Mucosa of descending colon (tissue), 3 donors: ENCODE results near the gene SEMA4B. TPM values are rescaled to one million over a fixed set of nuclear protein-coding genes. Genes with fewer than 3 reads are reported as not detected.

Experiments used
- ATAC-seq: fragments of 200-7000 bp; cut with Tn5 transposase; one replicate; pipeline ENCODE4 v1.9.1; 2020; ENCODE audit warnings: mild to moderate bottlenecking, moderate library complexity
- DNase-seq, 3 donors: peaks; one replicate each; pipeline ENCODE4 v3.0.0-alpha.2; 2020
- H3K36me3 ChIP-seq: fragments of 200-600 bp; one replicate; pipeline ENCODE4 v1.8.0; 2021; ENCODE audit warnings: low read depth, mild to moderate bottlenecking
- H3K4me1 ChIP-seq: fragments of 200-600 bp; one replicate; pipeline ENCODE4 v1.8.0; 2021; ENCODE audit warnings: low read depth, mild to moderate bottlenecking
- H3K4me3 ChIP-seq: fragments of 200-600 bp; one replicate; pipeline ENCODE4 v1.8.0; 2021; ENCODE audit warnings: mild to moderate bottlenecking
- H3K9me3 ChIP-seq: fragments of 200-600 bp; one replicate; pipeline ENCODE4 v1.8.0; 2021; ENCODE audit warnings: mild to moderate bottlenecking
- intact Hi-C, 2 donors: fragments of 100-400 bp; cut with DNase I in 1 of 2; cut with micrococcal nuclease in 1 of 2; formaldehyde crosslinking; loops; one replicate each; pipeline versions ENCODE4 v1.11.0 to v1.11.1; 2022; cut with DNase I, micrococcal nuclease
- total RNA-seq, 3 donors: library from RNA; stranded (reverse); fragmentation: NEBNext Ultra II Directional in 2 of 3; extraction: Animal tissue kit (Norgen Biotek cat#: 25700) in 2 of 3; gene quantifications; one replicate each; pipeline versions ENCODE4 v1.2.1 to v1.2.4, GENCODE V29; 2021 to 2023
- TF ChIP-seq, protein P1 (sequence below): fragments of 200-600 bp; IDR thresholded peaks from one replicate; pipeline ENCODE4 v1.8.0; 2022; ENCODE audit warnings: antibody characterized with exemption, mild to moderate bottlenecking
- donor health status: DM: no; HTN: no; CAD: no; lungs with moderate emphysema.
- donor health status: DM: no; HTN: no; CAD: no.
- donor health status: DM: no; HTN: yes; CAD: no.

SEMA4B gene
- total RNA-seq, 3 donors from 2014 or later, result 118 to 146 (median 131) TPM

GRCh38 chr15:90210593-90210992 lies 9.5 kb downstream of the SEMA4B start:
- peak in 1 of 3 donors; percentile 56 for DNase-seq

GRCh38 chr15:90211009-90211408 lies 9.9 kb downstream of the SEMA4B start:
- TF ChIP-seq, protein P1, sequence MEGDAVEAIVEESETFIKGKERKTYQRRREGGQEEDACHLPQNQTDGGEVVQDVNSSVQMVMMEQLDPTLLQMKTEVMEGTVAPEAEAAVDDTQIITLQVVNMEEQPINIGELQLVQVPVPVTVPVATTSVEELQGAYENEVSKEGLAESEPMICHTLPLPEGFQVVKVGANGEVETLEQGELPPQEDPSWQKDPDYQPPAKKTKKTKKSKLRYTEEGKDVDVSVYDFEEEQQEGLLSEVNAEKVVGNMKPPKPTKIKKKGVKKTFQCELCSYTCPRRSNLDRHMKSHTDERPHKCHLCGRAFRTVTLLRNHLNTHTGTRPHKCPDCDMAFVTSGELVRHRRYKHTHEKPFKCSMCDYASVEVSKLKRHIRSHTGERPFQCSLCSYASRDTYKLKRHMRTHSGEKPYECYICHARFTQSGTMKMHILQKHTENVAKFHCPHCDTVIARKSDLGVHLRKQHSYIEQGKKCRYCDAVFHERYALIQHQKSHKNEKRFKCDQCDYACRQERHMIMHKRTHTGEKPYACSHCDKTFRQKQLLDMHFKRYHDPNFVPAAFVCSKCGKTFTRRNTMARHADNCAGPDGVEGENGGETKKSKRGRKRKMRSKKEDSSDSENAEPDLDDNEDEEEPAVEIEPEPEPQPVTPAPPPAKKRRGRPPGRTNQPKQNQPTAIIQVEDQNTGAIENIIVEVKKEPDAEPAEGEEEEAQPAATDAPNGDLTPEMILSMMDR, result no peak
- Histone ChIP-seq H3K4me1 (peaks cover 39% of the 10 kb centered on the region), H3K4me3 (no peak overlapping the region), H3K36me3 (no peaks in the 10 kb centered on the region), H3K9me3 (no peaks in the 10 kb centered on the region)
- DNase-seq (peak in 1 of 3 donors; percentile 60), ATAC-seq (no peak)
- intact Hi-C loops, result no loop called here

More at GRCh38 chr15:90210593-90210992, 9.5 kb downstream of the SEMA4B start:
- Histone ChIP-seq H3K4me1 (peaks cover 39% of the 10 kb centered on the region), H3K36me3 (no peaks in the 10 kb centered on the region), H3K4me3 (no peak overlapping the region), H3K9me3 (no peaks in the 10 kb centered on the region)
- TF ChIP-seq, protein P1, result no peak
- ATAC-seq, result no peak
- intact Hi-C loops, result no loop called here

GRCh38 chr15:90211440-90212143 lies 10.5 kb downstream of the SEMA4B start:
- Histone ChIP-seq H3K4me1 (peaks cover 39% of the 10 kb centered on the region), H3K9me3 (no peaks in the 10 kb centered on the region), H3K36me3 (no peaks in the 10 kb centered on the region), H3K4me3 (no peak overlapping the region)
- peak; percentile 87 for ATAC-seq
- DNase-seq, result peak; percentile 78 to 91 (median 87)
- intact Hi-C loops, result no loop called here
- TF ChIP-seq, protein P1, result no peak

DNA sequence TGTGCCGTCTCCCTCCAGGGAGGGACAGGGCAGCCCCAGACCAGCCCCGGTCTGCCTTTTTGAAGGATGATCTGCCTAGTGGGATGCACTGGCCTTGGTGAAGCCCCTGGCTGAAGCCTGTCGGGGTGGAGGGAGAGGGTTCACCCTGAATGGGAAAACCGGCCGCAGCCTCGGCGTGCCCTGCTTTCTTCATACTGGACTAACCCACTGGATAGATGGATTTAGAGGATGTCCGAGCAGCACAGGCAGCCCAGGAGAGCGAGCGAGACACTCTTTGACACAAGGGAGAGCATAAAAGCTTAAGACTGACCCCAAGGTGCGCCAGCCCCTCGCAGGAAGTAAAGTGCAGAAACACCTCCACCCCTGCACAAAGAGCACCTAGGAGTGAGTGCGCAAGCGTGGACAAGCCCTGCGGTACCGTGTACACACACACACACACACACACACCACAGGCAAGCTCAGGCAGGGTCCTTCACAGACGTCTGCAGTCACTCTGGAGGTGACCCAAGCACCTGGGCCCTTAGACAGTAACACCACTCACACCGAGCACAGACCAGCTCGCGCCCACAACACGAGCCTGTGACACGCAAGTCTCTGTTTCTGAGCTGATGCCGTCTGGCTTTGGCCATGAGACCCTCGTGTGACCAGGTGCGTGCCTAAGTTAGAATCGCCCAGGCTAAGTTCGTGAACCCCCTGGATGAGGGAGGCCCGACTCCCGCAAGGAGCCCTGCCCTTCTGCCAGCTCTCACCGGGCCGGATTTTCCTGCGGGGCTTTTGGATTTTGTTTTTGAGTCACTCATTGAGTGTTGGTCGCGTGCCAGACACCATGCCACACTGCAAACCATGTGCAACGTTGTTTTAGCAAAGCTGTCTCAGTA lies 11.3 kb downstream of the SEMA4B start:
- intact Hi-C loops, result no loop called here
- TF ChIP-seq, protein P1, result no peak
- Histone ChIP-seq H3K4me1 (peaks cover 39% of the 10 kb centered on the region), H3K36me3 (no peaks in the 10 kb centered on the region), H3K4me3 (no peak overlapping the region), H3K9me3 (no peaks in the 10 kb centered on the region)
- DNase-seq (peak in 2 of 3 donors; percentile 59), ATAC-seq (no peak)

GRCh38 chr15:90213122-90213817 lies 12.1 kb downstream of the SEMA4B start:
- ATAC-seq (peak; percentile 55), DNase-seq (peak; percentile 69 to 80 (median 69))
- peaks cover 7% of the 10 kb centered on the region for H3K36me3 ChIP-seq
- H3K9me3 ChIP-seq, result no peaks in the 10 kb centered on the region
- TF ChIP-seq, protein P1, result no peak
- intact Hi-C loops, result no loop called here
- peaks cover 39% of the 10 kb centered on the region for H3K4me1 ChIP-seq
- H3K4me3 ChIP-seq, result no peak overlapping the region
